Measurements from ENCODE around the gene MED12L. TPM values are rescaled to one million over a fixed set of nuclear protein-coding genes. Genes with fewer than 3 reads are reported as not detected.

MED12L gene
- total and polyA plus RNA-seq, 9 donors: 0.15 to 2.4 (median 0.75) TPM

DNA sequence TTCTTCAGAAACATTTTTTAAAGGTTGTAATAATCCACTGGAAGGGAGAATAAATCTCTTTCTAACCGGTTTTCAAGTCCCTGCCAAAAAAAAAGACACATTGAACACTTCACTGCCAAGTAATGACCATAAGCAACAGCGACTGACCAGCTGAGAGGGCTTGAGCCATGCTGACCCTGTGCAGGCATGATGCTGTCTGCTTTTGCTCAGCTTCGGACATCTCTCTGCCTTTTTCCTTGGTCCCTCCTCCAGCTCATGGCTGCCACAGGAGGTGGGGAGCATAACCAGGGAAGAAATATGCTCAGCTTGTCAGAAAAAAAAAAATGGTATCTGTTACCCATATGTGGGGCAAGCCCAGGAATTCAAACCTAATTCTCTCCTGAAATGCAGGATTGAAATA, 373.9 kb downstream of the MED12L start:
- H3K36me3 ChIP-seq: no peaks in the 10 kb centered on the region
- intact Hi-C loops (cut with DNase I): no loop called here
- no peak overlapping the region for H3K4me3 ChIP-seq
- peak in 1 of 5 donors; percentile 23 for DNase-seq
- TF ChIP-seq EP300 (IDR thresholded peaks at IDR 0.05) (no peak), POLR2A (IDR thresholded peaks at IDR 0.05) (no peak)
- TF ChIP-seq, protein P1, sequence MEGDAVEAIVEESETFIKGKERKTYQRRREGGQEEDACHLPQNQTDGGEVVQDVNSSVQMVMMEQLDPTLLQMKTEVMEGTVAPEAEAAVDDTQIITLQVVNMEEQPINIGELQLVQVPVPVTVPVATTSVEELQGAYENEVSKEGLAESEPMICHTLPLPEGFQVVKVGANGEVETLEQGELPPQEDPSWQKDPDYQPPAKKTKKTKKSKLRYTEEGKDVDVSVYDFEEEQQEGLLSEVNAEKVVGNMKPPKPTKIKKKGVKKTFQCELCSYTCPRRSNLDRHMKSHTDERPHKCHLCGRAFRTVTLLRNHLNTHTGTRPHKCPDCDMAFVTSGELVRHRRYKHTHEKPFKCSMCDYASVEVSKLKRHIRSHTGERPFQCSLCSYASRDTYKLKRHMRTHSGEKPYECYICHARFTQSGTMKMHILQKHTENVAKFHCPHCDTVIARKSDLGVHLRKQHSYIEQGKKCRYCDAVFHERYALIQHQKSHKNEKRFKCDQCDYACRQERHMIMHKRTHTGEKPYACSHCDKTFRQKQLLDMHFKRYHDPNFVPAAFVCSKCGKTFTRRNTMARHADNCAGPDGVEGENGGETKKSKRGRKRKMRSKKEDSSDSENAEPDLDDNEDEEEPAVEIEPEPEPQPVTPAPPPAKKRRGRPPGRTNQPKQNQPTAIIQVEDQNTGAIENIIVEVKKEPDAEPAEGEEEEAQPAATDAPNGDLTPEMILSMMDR (IDR thresholded peaks at IDR 0.05): no peak
- no peaks in the 10 kb centered on the region for H3K9me3 ChIP-seq
- H3K27me3 ChIP-seq: no peaks in the 10 kb centered on the region
- no peaks in the 10 kb centered on the region for H3K4me1 ChIP-seq (ENCODE audit: insufficient read depth)
- H3K27ac ChIP-seq: no peak overlapping the region
- 12 to 31% (median 23%) methylated on average over 3 of the region's 3 CpGs for WGBS, 3 donors

DNA sequence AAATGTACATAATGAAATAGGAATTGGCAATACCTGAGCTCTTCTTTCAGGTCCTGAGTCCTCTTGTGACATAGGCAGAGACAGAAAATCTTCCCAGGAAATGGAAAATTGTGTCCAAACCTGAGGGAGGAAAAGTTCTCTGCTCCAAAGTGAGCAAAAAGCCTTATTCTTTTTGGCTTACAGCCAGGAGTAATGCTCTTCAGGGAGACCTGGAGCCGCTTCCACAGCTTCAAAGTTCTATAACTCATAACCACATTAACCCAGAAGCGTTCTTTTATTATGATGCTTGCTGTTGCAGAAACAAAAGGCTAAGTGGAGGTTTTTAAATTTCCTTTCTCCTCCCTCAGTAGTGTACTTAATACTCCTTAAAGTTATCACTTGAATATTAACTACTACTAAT, 374.8 kb downstream of the MED12L start:
- peak overlapping the region; percentile 61 for H3K4me3 ChIP-seq
- H3K36me3 ChIP-seq: no peaks in the 10 kb centered on the region
- WGBS, 3 donors: 31 to 64% (median 32%) methylated on average over 2 of the region's 2 CpGs
- no peak for DNase-seq
- H3K27me3 ChIP-seq: no peaks in the 10 kb centered on the region
- TF ChIP-seq, protein P1 (IDR thresholded peaks at IDR 0.05): no peak
- TF ChIP-seq POLR2A (IDR thresholded peaks at IDR 0.05): no peak
- no peak for TF ChIP-seq EP300 (IDR thresholded peaks at IDR 0.05)
- no peaks in the 10 kb centered on the region for H3K9me3 ChIP-seq
- H3K27ac ChIP-seq: peak overlapping the region in 1 of 2 donors; percentile 30
- intact Hi-C loops (cut with DNase I): no loop called here
- H3K4me1 ChIP-seq (ENCODE audit: insufficient read depth): no peaks in the 10 kb centered on the region

DNA sequence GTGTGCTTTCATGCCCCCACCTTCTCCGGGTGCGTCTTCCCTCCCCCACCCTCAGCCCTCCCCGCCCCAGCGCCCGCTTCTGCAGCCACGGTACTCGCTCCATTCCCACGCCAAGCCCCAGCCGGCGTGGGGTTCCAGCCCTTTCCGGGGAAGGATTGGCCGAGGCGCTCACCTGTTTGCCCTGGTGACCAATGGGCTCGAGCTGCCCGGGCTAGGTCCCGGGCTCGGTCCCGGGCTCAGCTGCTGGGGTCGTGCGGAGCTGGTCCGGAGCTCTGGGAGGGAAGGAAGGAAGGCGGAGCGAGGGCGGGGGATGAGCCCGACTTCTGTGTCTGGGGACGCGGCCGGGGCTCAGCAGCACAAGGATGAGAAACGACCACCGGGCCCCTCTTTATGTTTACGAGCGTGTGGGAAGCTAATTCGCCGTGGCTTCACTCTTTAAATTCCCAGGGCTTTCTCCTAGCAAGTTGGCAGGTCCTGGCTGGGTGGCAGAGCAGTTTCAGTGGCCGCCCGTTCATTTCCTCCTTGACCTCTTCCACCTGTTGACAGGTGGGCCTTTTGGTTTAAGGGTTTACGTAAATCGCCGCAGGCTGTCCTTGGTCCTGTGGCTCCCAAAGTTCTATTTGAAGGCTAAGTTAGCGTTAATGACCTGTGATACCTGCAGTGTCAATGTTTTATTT, 375.4 kb downstream of the MED12L start, which contains the start of gene IGSF10:
IGSF10 (minus strand) TSS at position 288 of the 677 bp plus-strand sequence. CDS start 2,352 bp downstream, outside the sequence.
- peak within 1 kb of the TSS; percentile 61 for H3K4me3 ChIP-seq
- H3K27ac ChIP-seq: peak within 1 kb of the TSS in 1 of 2 donors; percentile 30
- 6 to 9% (median 9%) methylated on average over 40 of the region's 40 CpGs for WGBS, 3 donors
- TF ChIP-seq, protein P1 (IDR thresholded peaks at IDR 0.05): no peak
- TF ChIP-seq EP300 (IDR thresholded peaks at IDR 0.05) (no peak), POLR2A (IDR thresholded peaks at IDR 0.05) (no peak)
- intact Hi-C loops (cut with DNase I): no loop called here
- no peaks in the 10 kb centered on the region for H3K27me3 ChIP-seq
- DNase-seq: peak; percentile 37 to 57 (median 46)
- no peaks in the 10 kb centered on the region for H3K4me1 ChIP-seq (ENCODE audit: insufficient read depth)
- H3K9me3 ChIP-seq: no peaks in the 10 kb centered on the region
- no peaks in the 10 kb centered on the region for H3K36me3 ChIP-seq

DNA sequence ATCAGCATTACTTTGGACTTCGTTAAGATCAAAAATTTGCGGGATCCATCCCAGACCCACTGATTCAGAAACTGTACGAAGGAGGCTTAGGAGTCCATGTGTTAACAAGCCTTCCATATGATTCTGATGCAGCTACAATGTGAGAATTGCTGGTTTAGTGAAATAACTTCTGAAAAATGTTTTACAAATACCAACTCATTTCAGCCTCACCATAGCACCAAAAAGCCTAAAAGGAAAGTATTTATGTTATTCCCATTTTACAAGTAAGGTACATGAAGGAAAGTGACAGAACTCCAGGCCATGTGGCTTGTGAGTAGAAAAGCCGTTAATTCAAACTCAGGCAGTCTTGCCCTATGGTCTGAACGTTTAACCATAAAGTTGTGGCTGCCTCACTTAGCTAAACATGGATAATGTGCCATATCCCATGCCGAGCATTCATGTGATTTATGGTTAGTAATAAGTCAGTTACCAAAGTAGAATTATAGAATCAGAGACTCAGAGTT, 376.9 kb downstream of the MED12L start:
- Histone ChIP-seq H3K27ac (no peak overlapping the region), H3K4me3 (no peak overlapping the region), H3K4me1 (ENCODE audit: insufficient read depth) (no peaks in the 10 kb centered on the region), H3K36me3 (no peaks in the 10 kb centered on the region), H3K9me3 (no peaks in the 10 kb centered on the region), H3K27me3 (no peaks in the 10 kb centered on the region)
- no peak for TF ChIP-seq EP300 (IDR thresholded peaks at IDR 0.05)
- no peak for TF ChIP-seq POLR2A (IDR thresholded peaks at IDR 0.05)
- TF ChIP-seq, protein P1 (IDR thresholded peaks at IDR 0.05): no peak
- intact Hi-C loops (cut with DNase I): no loop called here
- WGBS, 3 donors: 85 to 92% (median 91%) methylated on average over 6 of the region's 6 CpGs
- DNase-seq: no peak

All from ovary (tissue), 9 donors.